GM12875 (cell line): ENCODE results near the gene RBM17.
A peak's percentile ranks its signal among the peaks of the same experiment; 100 is the strongest.
"Not testable (repeated sequence)": the region's sequence is repeated elsewhere in the genome, so short reads cannot be mapped to it uniquely, and the experiment has no call there.

Experiments
- H3K4me3 ChIP-seq: one replicate; pipeline ENCODE4 v1.5.1; 2011; ENCODE audit warnings: low read depth, low read length, control low read depth
- CTCF ChIP-seq: IDR thresholded peaks from 2 replicates; pipeline ENCODE4 v1.5.1; 2011; ENCODE audit warnings: low read depth, mild to moderate bottlenecking, control low read depth, inconsistent platforms, low read length, moderate library complexity, borderline replicate concordance; ENCODE audit not compliant: insufficient read depth

The RBM17 gene

GRCh38 chr10:6163364-6164270, 74.8 kb downstream of the RBM17 start:
- H3K4me3 ChIP-seq: peak overlapping the region; percentile 88
- TF ChIP-seq CTCF: no peak

GRCh38 chr10:6164271-6165095, 75.6 kb downstream of the RBM17 start:
- H3K4me3 ChIP-seq: peak overlapping the region; percentile 88
- TF ChIP-seq CTCF: no peak

GRCh38 chr10:6165221-6165725, 76.4 kb downstream of the RBM17 start:
- TF ChIP-seq CTCF: no peak
- H3K4me3 ChIP-seq: no peak overlapping the region

- not testable (repeated sequence) for H3K4me3 ChIP-seq
Measured at GRCh38 chr10:6165933-6166332, 77.1 kb downstream of the RBM17 start.
